GM18505 (cell line): ENCODE measurements around the gene GLG1.

ENCODE experiments used
- ATAC-seq: cut with Tn5 transposase; IDR thresholded peaks from one replicate; pipeline ENCODE4 v1.9.1; 2021; ENCODE audit not compliant: unreplicated experiment
- POLR2A ChIP-seq: IDR thresholded peaks from 4 replicates; pipeline ENCODE4 v1.6.1; 2011; ENCODE audit warnings: borderline replicate concordance; ENCODE audit not compliant: insufficient read depth, insufficient read length; ENCODE audit errors: extremely low read depth

The GLG1 gene

DNA sequence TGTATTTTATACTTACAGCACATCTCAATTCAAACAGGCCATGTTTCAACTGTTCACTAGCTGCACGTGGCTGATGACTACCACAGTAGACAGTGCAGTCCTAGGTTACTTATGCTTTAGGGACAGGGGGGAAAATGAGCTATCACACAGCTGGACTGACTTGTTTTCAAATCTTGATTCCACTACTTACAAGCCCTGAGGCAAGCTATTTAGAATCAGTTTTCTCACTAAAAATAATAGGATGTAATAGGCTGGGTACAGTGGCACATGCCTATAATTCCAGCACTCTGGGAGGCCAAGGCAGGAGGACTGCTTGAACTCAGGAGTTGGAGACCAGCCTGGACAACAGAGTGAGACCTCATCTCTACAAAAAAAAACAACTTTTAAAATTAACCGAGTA lies 10.3 kb downstream of the GLG1 start:
- no peak for TF ChIP-seq POLR2A
- ATAC-seq, result no peak

DNA sequence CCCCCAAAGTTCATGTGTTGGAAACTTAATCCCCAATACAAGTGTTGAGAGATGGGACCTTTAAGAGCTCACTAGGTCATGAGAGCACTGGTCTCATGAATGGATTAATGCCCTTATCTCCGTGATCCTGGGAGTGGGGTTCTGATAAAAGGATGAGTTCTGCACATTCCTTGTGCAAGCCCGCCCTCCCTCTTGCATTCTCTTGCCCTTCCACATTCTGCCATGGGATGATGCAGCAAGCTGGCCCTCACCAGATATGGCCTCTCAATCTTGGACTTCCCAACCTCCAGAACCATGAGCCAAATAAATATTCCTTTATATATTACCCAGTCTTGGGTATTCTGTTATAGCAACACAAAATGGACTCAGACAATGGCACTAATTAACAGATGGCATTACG lies 14.1 kb downstream of the GLG1 start:
- no peak for ATAC-seq
- no peak for TF ChIP-seq POLR2A

DNA sequence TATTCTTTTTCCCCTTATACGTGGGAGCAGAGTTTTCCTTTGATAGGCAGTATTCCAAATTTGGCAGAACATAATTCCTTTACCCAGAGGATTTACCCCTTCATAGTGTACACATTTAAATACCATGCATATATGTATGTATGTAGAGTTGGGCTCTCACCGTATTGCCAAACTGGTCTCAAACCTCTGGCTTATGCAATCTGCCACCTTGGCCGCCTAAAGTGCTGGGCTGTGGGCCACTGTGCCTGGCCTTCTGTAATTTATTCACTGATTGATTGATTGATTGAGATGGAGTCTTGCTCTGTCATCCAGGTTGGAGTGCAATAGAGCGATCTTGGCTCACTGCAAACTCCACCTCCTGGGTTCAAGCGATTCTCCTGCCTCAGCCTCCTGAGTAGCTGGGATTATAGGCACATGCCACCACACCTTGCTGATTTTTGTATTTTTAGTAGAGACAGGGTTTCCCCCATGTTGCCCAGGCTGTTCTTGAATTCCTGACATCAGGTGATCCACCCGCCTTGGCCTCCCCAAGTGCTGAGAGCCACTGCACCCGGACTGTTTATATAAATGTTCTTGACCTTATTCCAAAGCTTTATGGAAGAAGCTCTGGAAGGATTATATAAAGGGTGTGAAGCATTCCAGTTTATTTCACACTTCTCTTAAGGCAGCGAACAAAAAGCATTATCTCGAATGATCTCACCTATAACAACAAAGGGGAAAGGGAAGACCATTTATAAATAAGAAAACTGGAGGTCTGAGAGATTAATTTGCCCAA lies 14.9 kb downstream of the GLG1 start:
- no peak for TF ChIP-seq POLR2A
- ATAC-seq, result no peak

DNA sequence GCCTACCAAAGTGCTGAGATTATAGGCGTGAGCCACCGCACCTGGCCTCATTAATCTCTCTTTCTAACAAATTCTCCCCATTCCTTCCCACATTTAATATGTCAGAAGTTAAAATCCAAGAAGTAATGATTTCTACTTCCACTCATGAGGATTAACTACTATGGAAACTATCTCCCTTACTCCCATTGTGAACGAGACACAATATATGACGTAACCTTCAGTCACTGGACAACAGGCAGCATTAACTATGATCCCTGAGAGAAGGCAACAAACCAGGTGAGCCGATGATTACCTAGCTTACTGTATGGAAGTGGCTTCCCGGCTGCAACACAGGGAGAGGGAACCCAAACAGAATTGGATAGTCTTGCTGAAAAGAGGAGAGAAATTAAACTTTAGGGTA lies 20.0 kb downstream of the GLG1 start:
- TF ChIP-seq POLR2A, result no peak
- no peak for ATAC-seq

DNA sequence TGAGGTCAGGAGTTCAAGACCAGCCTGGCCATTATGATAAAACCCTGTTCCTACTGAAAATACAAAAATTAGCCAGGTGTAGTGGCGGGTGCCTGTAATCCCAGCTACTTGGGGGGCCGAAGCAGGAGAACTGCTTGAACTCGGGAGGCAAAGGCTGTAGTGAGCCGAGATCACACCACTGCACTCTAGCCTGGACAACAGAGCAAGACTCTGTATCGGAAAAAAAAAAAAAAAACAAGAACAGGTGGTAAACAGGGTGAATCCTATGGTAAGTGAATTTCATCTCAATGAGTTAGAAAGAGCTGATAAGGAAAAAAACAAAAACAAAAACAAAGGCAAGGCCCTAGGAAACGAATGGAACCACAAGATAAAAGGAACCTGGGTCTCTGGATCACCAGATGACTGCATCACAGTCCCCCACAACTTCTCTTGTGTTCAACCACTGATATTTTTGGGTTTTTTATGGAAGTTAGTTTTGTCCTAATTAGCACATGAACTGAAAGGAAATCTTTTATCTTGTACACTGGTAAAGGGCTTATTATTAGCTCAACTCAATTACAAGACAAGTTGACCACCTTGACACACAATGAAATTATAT lies 21.0 kb downstream of the GLG1 start:
- TF ChIP-seq POLR2A, result no peak
- no peak for ATAC-seq

DNA sequence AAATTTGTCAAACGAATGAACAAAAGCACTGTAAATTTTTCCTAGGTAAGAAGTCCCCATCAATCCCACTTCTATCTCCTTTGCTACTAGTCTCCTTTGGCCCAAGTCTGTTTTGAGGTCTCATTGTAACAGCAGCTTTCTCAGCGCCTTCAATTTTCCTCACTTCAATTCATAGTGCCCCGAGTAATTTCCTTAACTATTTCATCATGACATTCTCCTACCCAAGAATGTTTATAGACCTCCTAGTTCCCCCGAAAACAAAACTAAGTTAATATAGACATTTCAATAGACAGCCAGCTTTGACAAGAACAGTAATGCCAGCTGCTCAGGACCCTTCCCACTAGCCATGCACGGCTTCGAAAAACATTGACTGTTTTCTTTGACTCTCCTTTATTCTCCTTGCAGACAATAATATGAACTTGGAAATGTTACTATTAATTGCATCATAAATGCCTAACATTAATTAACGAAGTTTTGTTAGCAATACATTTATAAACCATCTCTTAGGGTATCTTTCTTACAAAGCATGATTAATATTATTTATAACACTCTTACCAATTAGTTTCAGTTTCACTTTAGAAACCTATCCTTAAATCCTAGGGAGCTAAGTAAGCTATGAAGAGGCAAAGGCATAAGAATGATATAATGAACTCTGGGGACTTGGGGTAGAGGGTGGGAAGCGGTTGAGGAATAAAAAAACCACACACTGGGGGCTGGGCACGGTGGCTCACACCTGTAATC lies 22.8 kb downstream of the GLG1 start:
- no peak for TF ChIP-seq POLR2A
- ATAC-seq, result no peak

DNA sequence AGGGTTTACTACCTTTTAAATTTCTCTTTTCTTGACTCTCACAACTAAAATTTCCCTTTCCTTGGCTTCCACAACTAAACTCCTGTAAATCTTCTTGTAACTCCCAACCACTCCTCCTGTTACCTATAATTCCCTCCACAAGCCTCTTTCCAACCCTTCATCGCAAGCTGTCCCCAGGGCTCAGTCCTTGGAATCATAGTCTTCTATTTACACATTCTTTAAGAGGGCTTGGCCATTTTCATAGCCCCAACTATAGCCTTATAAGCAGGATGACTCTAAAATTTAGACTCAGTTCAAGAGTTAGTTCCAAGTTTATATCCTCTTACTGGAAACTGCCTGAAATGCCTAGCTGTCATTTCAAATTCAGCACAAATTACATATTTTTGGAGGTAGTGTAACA lies 23.9 kb downstream of the GLG1 start:
- no peak for TF ChIP-seq POLR2A
- ATAC-seq, result no peak

DNA sequence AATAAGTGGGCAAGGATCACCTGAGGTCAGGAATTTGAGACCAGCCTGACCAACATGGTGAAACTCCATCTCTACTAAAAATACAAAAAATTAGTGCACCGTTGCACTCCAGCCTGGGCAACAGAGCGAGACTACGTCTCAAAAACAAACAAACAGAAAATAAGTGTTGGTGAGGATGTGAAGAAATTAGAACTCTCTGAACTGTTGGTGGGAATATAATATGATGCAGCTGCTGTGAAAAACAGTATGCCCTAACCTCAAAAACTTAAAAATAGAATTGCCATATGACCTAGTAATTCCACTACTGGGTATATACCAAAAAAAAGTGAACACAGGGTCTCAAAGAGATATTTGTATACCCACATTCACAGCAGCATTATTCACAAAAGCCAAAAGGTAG lies 26.1 kb downstream of the GLG1 start:
- no peak for TF ChIP-seq POLR2A
- ATAC-seq, result peak; percentile 53

DNA sequence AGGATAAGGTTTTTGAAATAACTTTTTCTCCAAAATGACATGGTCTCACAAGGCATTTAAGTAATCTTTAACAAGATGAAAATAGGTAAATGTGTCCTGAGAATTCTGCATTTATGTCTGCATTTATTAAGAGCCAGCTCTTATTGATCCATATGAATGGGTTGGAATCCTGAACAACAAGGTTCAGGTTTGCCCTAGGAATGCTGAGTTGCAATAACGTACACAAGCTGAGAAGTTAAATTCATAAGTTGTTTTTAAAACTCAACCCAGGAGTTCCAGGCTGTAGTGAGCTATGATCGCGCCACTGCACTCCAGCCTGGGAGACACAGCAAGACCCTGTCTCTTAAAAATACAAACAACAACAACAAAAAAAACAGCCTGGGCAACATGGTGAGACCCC lies 28.1 kb downstream of the GLG1 start:
- no peak for TF ChIP-seq POLR2A
- no peak for ATAC-seq

DNA sequence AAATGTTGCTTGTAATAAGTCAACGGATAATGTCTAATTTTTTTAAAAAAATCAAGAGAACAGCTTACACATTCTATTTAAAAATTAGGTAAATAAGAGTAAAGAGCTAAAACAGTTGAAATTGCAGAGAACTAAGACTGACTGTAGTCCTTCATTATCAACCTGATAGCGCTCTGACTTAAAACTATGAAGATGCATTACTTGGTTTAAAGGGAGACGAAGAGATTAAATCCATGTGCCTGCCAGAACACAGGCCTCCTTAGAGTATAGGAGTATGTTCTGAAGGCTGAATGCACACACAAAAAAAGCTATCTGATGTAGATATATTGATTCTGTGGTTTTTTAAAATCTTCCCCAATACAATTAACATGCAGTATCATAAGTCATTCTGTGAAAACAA lies 28.5 kb downstream of the GLG1 start:
- no peak for TF ChIP-seq POLR2A
- ATAC-seq, result no peak

DNA sequence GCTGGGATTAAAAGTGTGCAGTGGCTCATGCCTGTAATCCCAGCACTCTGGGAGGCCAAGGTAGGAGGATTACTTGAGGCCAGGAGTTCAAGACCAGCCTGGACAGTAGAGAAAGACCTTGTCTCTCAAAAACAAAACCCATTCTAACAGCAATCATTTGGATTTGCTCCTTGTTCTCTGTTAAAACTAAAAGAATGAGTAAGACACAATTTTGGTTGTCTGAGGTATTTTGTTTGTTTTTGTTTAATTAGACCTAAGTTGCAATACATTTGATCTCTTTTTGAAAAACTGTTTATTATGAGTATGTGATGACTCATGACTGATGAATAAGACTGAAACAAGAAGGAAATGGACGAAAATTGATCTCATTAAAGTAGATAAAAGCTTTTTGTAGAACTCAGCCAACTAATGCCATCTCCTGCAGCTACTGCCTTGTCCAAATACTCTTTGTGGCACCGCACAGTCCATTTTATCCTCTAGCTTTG lies 29.0 kb downstream of the GLG1 start:
- no peak for TF ChIP-seq POLR2A
- no peak for ATAC-seq

DNA sequence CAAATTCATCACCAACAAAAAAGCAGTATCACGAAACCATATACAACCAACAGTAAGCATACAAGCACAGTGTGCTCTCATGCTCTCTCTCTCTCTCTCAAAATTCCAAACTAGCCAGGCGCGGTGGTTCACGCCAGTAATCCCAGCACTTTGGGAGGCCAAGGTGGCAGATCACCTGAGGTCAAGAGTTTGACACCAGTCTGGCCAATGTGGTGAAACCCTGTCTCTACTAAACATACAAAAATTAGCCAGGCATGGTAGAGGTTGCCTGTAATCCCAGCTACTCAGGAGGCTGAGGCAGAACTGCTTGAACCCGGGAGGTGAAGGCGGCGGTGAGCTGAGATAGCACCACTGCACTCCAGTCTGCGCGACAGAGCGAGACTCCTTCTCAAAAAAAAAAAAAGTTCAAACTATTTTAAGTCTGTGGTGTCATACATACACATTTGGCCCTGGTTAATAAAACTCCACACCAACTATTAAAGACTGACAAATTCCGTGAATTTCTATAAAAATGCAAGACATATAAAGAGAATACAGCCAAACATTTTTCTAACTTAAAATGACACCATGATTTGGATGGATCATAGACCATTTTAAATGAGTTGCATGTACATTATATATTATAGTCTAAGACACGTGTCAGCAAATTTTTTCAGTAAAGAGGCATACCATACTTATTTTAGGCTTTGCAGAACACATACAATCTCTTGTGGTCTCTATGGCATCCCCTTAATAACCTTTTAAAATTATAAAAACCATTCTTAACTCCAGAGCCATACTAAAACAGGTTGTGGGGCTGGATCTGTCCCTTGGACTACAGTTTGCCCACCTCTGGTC lies 30.9 kb downstream of the GLG1 start:
- no peak for ATAC-seq
- no peak for TF ChIP-seq POLR2A
